K562 (cell line): ENCODE measurements around the gene IGF2BP1.

ENCODE experiments used
- CTCF ChIP-seq, 3 experiments: IDR thresholded peaks in 2 of 3; conservative IDR thresholded peaks in 1 of 3; 2 replicates each; pipeline ENCODE4 v1.5.1; 2011 to 2012; ENCODE audit warnings: low read length in 3 of 3, mild to moderate bottlenecking in 3 of 3, control low read depth in 2 of 3, improper control_type of control experiment in 1 of 3, inconsistent platforms in 1 of 3, low read depth in 1 of 3, mixed read lengths in 1 of 3, moderate library complexity in 1 of 3; ENCODE audit not compliant: insufficient read depth in 2 of 3
- E2F6 ChIP-seq, 2 experiments: IDR thresholded peaks; 2 replicates each; pipeline ENCODE4 v1.6.1; 2011; ENCODE audit warnings: borderline replicate concordance in 1 of 2, control low read depth in 1 of 2, low read depth in 1 of 2, low read length in 1 of 2, mild to moderate bottlenecking in 1 of 2, mixed read lengths in 1 of 2, moderate library complexity in 1 of 2; ENCODE audit not compliant: insufficient read depth in 1 of 2, insufficient read length in 1 of 2, poor library complexity in 1 of 2, severe bottlenecking in 1 of 2; ENCODE audit errors: extremely low read depth in 1 of 2
- FOXJ3 ChIP-seq: sonication (generic); formaldehyde crosslinking; IDR thresholded peaks from 2 replicates; pipeline ENCODE4 v1.4.0; 2020; ENCODE audit warnings: mild to moderate bottlenecking, missing genetic modification reagents
- MLX ChIP-seq, 2 experiments: fragments of 450-650 bp in 1 of 2; sonication (generic) in 1 of 2; formaldehyde crosslinking; conservative IDR thresholded peaks; 2 replicates each; pipeline versions ENCODE4 v1.4.0 to v1.8.1; 2020 to 2022; ENCODE audit warnings: mild to moderate bottlenecking in 1 of 2, missing genetic modification reagents in 1 of 2
- POLR2AphosphoS5 ChIP-seq: IDR thresholded peaks from 2 replicates; pipeline ENCODE4 v1.6.1; 2011; ENCODE audit warnings: mild to moderate bottlenecking, low read depth, low read length, moderate library complexity; ENCODE audit not compliant: control insufficient read depth, insufficient read depth
- PTRF ChIP-seq: fragments of 450-650 bp; IDR thresholded peaks from 2 replicates; pipeline ENCODE4 v1.6.1; 2016; ENCODE audit warnings: mild to moderate bottlenecking, missing genetic modification characterization, missing compliant biosample characterization
- RFX5 ChIP-seq: IDR thresholded peaks from 2 replicates; pipeline ENCODE4 v1.6.1; 2011; ENCODE audit warnings: low read depth, mild to moderate bottlenecking, improper control_type of control experiment, low read length
- SETDB1 ChIP-seq: IDR thresholded peaks from one replicate; pipeline ENCODE4 v1.6.1; 2012; ENCODE audit warnings: low read length, control low read depth, inconsistent platforms
- TRIM24 ChIP-seq, 2 experiments: fragments of 450-650 bp; IDR thresholded peaks; 2 replicates each; pipeline ENCODE4 v1.6.1; 2016
- ZFP36 ChIP-seq: fragments of 150-350 bp; IDR thresholded peaks from 2 replicates; pipeline ENCODE4 v1.6.1; 2018; ENCODE audit warnings: low read length, low read depth; ENCODE audit not compliant: partially characterized antibody

GRCh38 chr17:49067163-49067562 lies 70.0 kb downstream of the IGF2BP1 start:
- TF ChIP-seq FOXJ3 (CRISPR knock-in tag) (no peak), E2F6 (IDR thresholded peaks at IDR 0.05; ENCODE audit: borderline replicate concordance in 1 of 2, extremely low read depth in 1 of 2, insufficient read depth in 1 of 2, insufficient read length in 1 of 2, low read depth in 1 of 2, low read length in 1 of 2, poor library complexity in 1 of 2, severe bottlenecking in 1 of 2) (no peak), SETDB1 (no peak), POLR2AphosphoS5 (no peak), CTCF (IDR thresholded peaks at IDR 0.05 in 2 of 3, conservative IDR thresholded peaks at IDR 0.05 in 1 of 3; ENCODE audit: insufficient read depth in 2 of 3, low read depth in 1 of 3, low read length in 3 of 3) (no peak), ZFP36 (no peak), MLX (CRISPR knock-in tag; conservative IDR thresholded peaks at IDR 0.05) (no peak), PTRF (tag) (no peak), RFX5 (no peak), TRIM24 (IDR thresholded peaks at IDR 0.05) (no peak)
